CD4-positive, CD25-positive, alpha-beta regulatory T cell (primary cell): Measurements from ENCODE around the gene NTM. TPM values are rescaled to one million over a fixed set of nuclear protein-coding genes. Genes with fewer than 3 reads are reported as not detected.
"Not testable (repeated sequence)": the region's sequence is repeated elsewhere in the genome, so short reads cannot be mapped to it uniquely, and the experiment has no call there.

ENCODE experiments used
- ATAC-seq, 2 donors: fragments of 150-1000 bp; cut with Tn5 transposase; one replicate each; pipeline ENCODE4 v1.10.0; 2021; ENCODE audit warnings: low read depth in 2 of 2, moderate number of reproducible peaks in 2 of 2, moderate library complexity in 1 of 2
- DNase-seq, 3 donors: peaks; one replicate each; pipeline versions ENCODE4 v3.0.0 to v3.0.0-alpha.2; 2012 to 2022; ENCODE audit warnings: mixed read lengths in 1 of 3
- H3K27ac ChIP-seq: one replicate; pipeline ENCODE4 v1.7.0; 2013; ENCODE audit warnings: mild to moderate bottlenecking, low read length; ENCODE audit not compliant: insufficient read depth, poor library complexity, severe bottlenecking
- H3K27me3 ChIP-seq: one replicate; pipeline ENCODE4 v1.7.0; 2013; ENCODE audit warnings: low read length; ENCODE audit not compliant: control insufficient read depth, insufficient read depth
- H3K36me3 ChIP-seq: one replicate; pipeline ENCODE4 v1.7.0; 2013; ENCODE audit warnings: mild to moderate bottlenecking, low read length, moderate library complexity; ENCODE audit not compliant: control insufficient read depth, insufficient read depth
- H3K4me1 ChIP-seq: 2 replicates; pipeline ENCODE4 v1.7.0; 2013; ENCODE audit warnings: mild to moderate bottlenecking, low read length; ENCODE audit not compliant: insufficient read depth, control insufficient read depth, poor library complexity, severe bottlenecking
- H3K4me3 ChIP-seq: one replicate; pipeline ENCODE4 v1.7.0; 2013; ENCODE audit warnings: low read depth, mild to moderate bottlenecking, low read length, moderate library complexity
- H3K9me3 ChIP-seq, 2 experiments: 1 replicate in 1 of 2; 2 replicates in 1 of 2; pipeline ENCODE4 v1.7.0; 2013; ENCODE audit warnings: low read length in 2 of 2, mild to moderate bottlenecking in 1 of 2, moderate library complexity in 1 of 2; ENCODE audit not compliant: control insufficient read depth in 2 of 2
- H3K27ac Mint-ChIP-seq, 3 donors: one replicate each; pipeline ENCODE4 v1.8.0; 2020 to 2022; ENCODE audit warnings: mild to moderate bottlenecking in 3 of 3, mixed read lengths in 3 of 3, moderate library complexity in 2 of 3
- H3K27me3 Mint-ChIP-seq: one replicate; pipeline ENCODE4 v1.8.0; 2022; ENCODE audit warnings: mild to moderate bottlenecking, mixed read lengths
- H3K36me3 Mint-ChIP-seq: one replicate; pipeline ENCODE4 v1.8.0; 2020; ENCODE audit warnings: mixed read lengths
- H3K4me1 Mint-ChIP-seq, 4 donors: one replicate each; pipeline ENCODE4 v1.8.0; 2020 to 2022; ENCODE audit warnings: mixed read lengths in 4 of 4, mild to moderate bottlenecking in 1 of 4
- H3K4me3 Mint-ChIP-seq, 4 donors: one replicate each; pipeline ENCODE4 v1.8.0; 2020 to 2022; ENCODE audit warnings: mild to moderate bottlenecking in 4 of 4, mixed read lengths in 4 of 4, moderate library complexity in 3 of 4
- H3K9me3 Mint-ChIP-seq, 7 donors: one replicate each; pipeline ENCODE4 v1.8.0; 2020 to 2022; ENCODE audit warnings: mixed read lengths in 7 of 7, mild to moderate bottlenecking in 3 of 7, moderate library complexity in 2 of 7
- polyA plus RNA-seq, 4 donors: library from polyadenylated mRNA; unstranded; fragments of 300-500 nt; fragmentation: Illumina TruSeq; gene quantifications; one replicate each; pipeline ENCODE4 v1.2.3, GENCODE V29; 2021
- total RNA-seq: library from RNA; stranded (reverse); gene quantifications from one replicate; pipeline ENCODE4 v1.2.3, GENCODE V29; 2022

Gene NTM
- total and polyA plus RNA-seq, 5 donors from 2014 or later: 1.3 TPM; not detected in 4

- Mint-ChIP-seq H3K27ac (no peak overlapping the region), H3K4me1 (peaks cover 0 to 36% (median 19%) of the 10 kb centered on the region in 4 donors), H3K36me3 (no peaks in the 10 kb centered on the region), H3K27me3 (no peaks in the 10 kb centered on the region), H3K9me3 (peaks cover 0 to 2% (median 1%) of the 10 kb centered on the region in 7 donors), H3K4me3 (peak overlapping the region in 1 of 4 donors; percentile 34)
- H3K9me3 ChIP-seq: no peaks in the 10 kb centered on the region
- peaks cover 17% of the 10 kb centered on the region for H3K4me1 ChIP-seq
- H3K36me3 ChIP-seq: no peaks in the 10 kb centered on the region
- no peaks in the 10 kb centered on the region for H3K27me3 ChIP-seq
- ATAC-seq (no peak), DNase-seq (no peak)
- no peak overlapping the region for H3K27ac ChIP-seq
- no peak overlapping the region for H3K4me3 ChIP-seq
Measured at GRCh38 chr11:132353255-132353654, 982.8 kb downstream of the NTM start.

GRCh38 chr11:132357811-132358572 lies 987.6 kb downstream of the NTM start:
- peaks cover 0 to 5% (median 0%) of the 10 kb centered on the region in 7 donors for H3K9me3 Mint-ChIP-seq
- H3K27me3 Mint-ChIP-seq: no peaks in the 10 kb centered on the region
- Histone ChIP-seq H3K27me3 (no peaks in the 10 kb centered on the region), H3K4me1 (peaks cover 40% of the 10 kb centered on the region), H3K4me3 (peak overlapping the region; percentile 58), H3K36me3 (no peaks in the 10 kb centered on the region), H3K9me3 (peaks cover 2 to 5% of the 10 kb centered on the region in 2 experiments), H3K27ac (peak overlapping the region; percentile 68)
- H3K4me3 Mint-ChIP-seq: peak overlapping the region; percentile 47 to 72 (median 57)
- ATAC-seq (peak; percentile 56 to 66), DNase-seq (peak in 2 of 3 donors; percentile 48 to 57)
- H3K4me1 Mint-ChIP-seq: peaks cover 4 to 53% (median 21%) of the 10 kb centered on the region in 4 donors
- H3K36me3 Mint-ChIP-seq: no peaks in the 10 kb centered on the region
- peak overlapping the region; percentile 52 to 80 (median 78) for H3K27ac Mint-ChIP-seq

GRCh38 chr11:132358573-132358953 lies 988.1 kb downstream of the NTM start:
- H3K27me3 ChIP-seq: no peaks in the 10 kb centered on the region
- Mint-ChIP-seq H3K36me3 (no peaks in the 10 kb centered on the region), H3K9me3 (peaks cover 0 to 10% (median 0%) of the 10 kb centered on the region in 7 donors), H3K27ac (peak overlapping the region; percentile 52 to 80 (median 78)), H3K4me3 (peak overlapping the region; percentile 15 to 72 (median 57)), H3K4me1 (peaks cover 4 to 53% (median 21%) of the 10 kb centered on the region in 4 donors), H3K27me3 (no peaks in the 10 kb centered on the region)
- H3K4me1 ChIP-seq: peaks cover 40% of the 10 kb centered on the region
- peaks cover 5 to 11% of the 10 kb centered on the region in 2 experiments for H3K9me3 ChIP-seq
- H3K27ac ChIP-seq: peak overlapping the region; percentile 68
- ATAC-seq: no peak
- H3K4me3 ChIP-seq: peak overlapping the region; percentile 58
- H3K36me3 ChIP-seq: no peaks in the 10 kb centered on the region
- DNase-seq: no peak

GRCh38 chr11:132361011-132361550 lies 990.7 kb downstream of the NTM start:
- Mint-ChIP-seq H3K27me3 (no peaks in the 10 kb centered on the region), H3K4me1 (peaks cover 4 to 43% (median 21%) of the 10 kb centered on the region in 4 donors), H3K27ac (peak overlapping the region in 1 of 3 donors; percentile 0), H3K36me3 (no peaks in the 10 kb centered on the region), H3K4me3 (no peak overlapping the region), H3K9me3 (peaks cover 0 to 16% (median 0%) of the 10 kb centered on the region in 7 donors)
- H3K4me3 ChIP-seq: no peak overlapping the region
- H3K9me3 ChIP-seq: peaks cover 5 to 14% of the 10 kb centered on the region in 2 experiments
- ATAC-seq (no peak), DNase-seq (no peak)
- no peaks in the 10 kb centered on the region for H3K36me3 ChIP-seq
- H3K27ac ChIP-seq: no peak overlapping the region
- no peaks in the 10 kb centered on the region for H3K27me3 ChIP-seq
- H3K4me1 ChIP-seq: peaks cover 34% of the 10 kb centered on the region

- Mint-ChIP-seq H3K36me3 (no peaks in the 10 kb centered on the region), H3K27ac (no peak overlapping the region), H3K27me3 (no peaks in the 10 kb centered on the region), H3K4me3 (no peak overlapping the region), H3K4me1 (peaks cover 0 to 13% (median 8%) of the 10 kb centered on the region in 4 donors), H3K9me3 (peaks cover 0 to 24% (median 8%) of the 10 kb centered on the region in 7 donors)
- no peak overlapping the region for H3K27ac ChIP-seq
- DNase-seq (no peak), ATAC-seq (no peak)
- H3K27me3 ChIP-seq: no peaks in the 10 kb centered on the region
- H3K36me3 ChIP-seq: no peaks in the 10 kb centered on the region
- peaks cover 5 to 14% of the 10 kb centered on the region in 2 experiments for H3K9me3 ChIP-seq
- H3K4me1 ChIP-seq: peaks cover under 1% of the 10 kb centered on the region
- H3K4me3 ChIP-seq: no peak overlapping the region
Measured at GRCh38 chr11:132365650-132366049, 995.2 kb downstream of the NTM start.

GRCh38 chr11:132367293-132367692 lies 996.9 kb downstream of the NTM start:
- no peaks in the 10 kb centered on the region for H3K27me3 Mint-ChIP-seq
- no peaks in the 10 kb centered on the region for H3K27me3 ChIP-seq
- H3K36me3 Mint-ChIP-seq: no peaks in the 10 kb centered on the region
- H3K36me3 ChIP-seq: no peaks in the 10 kb centered on the region
- H3K4me3 Mint-ChIP-seq: no peak overlapping the region
- H3K27ac ChIP-seq: no peak overlapping the region
- ATAC-seq (no peak), DNase-seq (no peak)
- H3K4me3 ChIP-seq: no peak overlapping the region
- no peak overlapping the region for H3K27ac Mint-ChIP-seq
- H3K4me1 ChIP-seq: no peaks in the 10 kb centered on the region
- peaks cover 5 to 14% of the 10 kb centered on the region in 2 experiments for H3K9me3 ChIP-seq
- H3K9me3 Mint-ChIP-seq: peaks cover 0 to 24% (median 8%) of the 10 kb centered on the region in 7 donors
- H3K4me1 Mint-ChIP-seq: peaks cover 0 to 13% (median 4%) of the 10 kb centered on the region in 4 donors

GRCh38 chr11:132370114-132370513 lies 999.7 kb downstream of the NTM start:
- not testable (repeated sequence) for H3K27me3 Mint-ChIP-seq, H3K27me3 ChIP-seq, DNase-seq, H3K9me3 ChIP-seq, H3K4me3 Mint-ChIP-seq, H3K4me3 ChIP-seq, H3K36me3 ChIP-seq, ATAC-seq, H3K27ac ChIP-seq, H3K36me3 Mint-ChIP-seq, H3K27ac Mint-ChIP-seq, H3K4me1 ChIP-seq
- peaks cover 2 to 13% (median 5%) of the 10 kb centered on the region in 7 donors for H3K9me3 Mint-ChIP-seq
- H3K4me1 Mint-ChIP-seq: peaks cover 0 to 13% (median 4%) of the 10 kb centered on the region in 4 donors
